GM12892 (cell line): ENCODE results near the gene RIN2.

Experiments used
- POLR2A ChIP-seq: IDR thresholded peaks from 2 replicates; pipeline ENCODE4 v1.6.1; 2011; ENCODE audit warnings: low read depth, low read length, control low read depth
- POLR2AphosphoS5 ChIP-seq: IDR thresholded peaks from 2 replicates; pipeline ENCODE4 v1.6.1; 2011; ENCODE audit warnings: low read depth, low read length, control low read depth
- TAF1 ChIP-seq: IDR thresholded peaks from 2 replicates; pipeline ENCODE4 v1.6.1; 2011; ENCODE audit warnings: low read depth, mild to moderate bottlenecking, control low read depth, low read length, borderline replicate concordance

DNA sequence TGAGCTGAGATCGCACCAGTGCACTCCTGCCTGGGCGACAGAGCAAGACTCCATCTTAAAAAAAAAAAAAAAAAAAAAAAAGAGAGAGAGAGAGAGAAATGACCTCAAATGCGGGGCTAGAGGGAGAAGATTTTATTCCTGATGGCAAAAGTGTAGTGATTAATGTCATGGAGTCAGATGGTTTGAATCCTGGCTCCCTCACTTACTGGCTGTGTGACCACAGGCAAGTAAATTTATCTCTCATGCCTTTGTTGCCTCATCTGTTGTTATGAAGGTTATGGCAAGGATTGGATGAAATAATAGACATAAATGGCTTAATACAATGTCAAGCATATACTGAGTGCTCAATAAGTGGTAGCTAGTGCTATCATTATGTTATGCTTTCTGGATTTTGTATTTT lies 29.3 kb downstream of the RIN2 start:
- TF ChIP-seq POLR2AphosphoS5 = no peak
- TF ChIP-seq POLR2A = no peak
- TF ChIP-seq TAF1 = no peak
